Stimulated activated CD4-positive, alpha-beta T cell treated with anti-CD3 and anti-CD28 coated beads, Interleukin-4, amount 100 ng/mL, for 4 hours (primary cell): ENCODE results near the gene SMOC2.

Experiments used
- DNase-seq, 2 experiments: peaks; one replicate each; pipeline ENCODE4 v3.0.0-alpha.2; 2020

Gene SMOC2

GRCh38 chr6:168448243-168448855, 7.4 kb downstream of the SMOC2 start:
- DNase-seq, result no peak

GRCh38 chr6:168450917-168451316, 9.9 kb downstream of the SMOC2 start:
- no peak for DNase-seq

- DNase-seq, result no peak
Observed at GRCh38 chr6:168451805-168452517, 11.0 kb downstream of the SMOC2 start.

- no peak for DNase-seq
Observed at GRCh38 chr6:168452685-168453377, 11.8 kb downstream of the SMOC2 start.

- DNase-seq, result no peak
Observed at GRCh38 chr6:168455847-168456530, 15.0 kb downstream of the SMOC2 start.

GRCh38 chr6:168456907-168457652, 16.1 kb downstream of the SMOC2 start:
- no peak for DNase-seq

GRCh38 chr6:168457653-168457934, 16.6 kb downstream of the SMOC2 start:
- DNase-seq, result no peak

- no peak for DNase-seq
Observed at GRCh38 chr6:168458101-168458500, 17.1 kb downstream of the SMOC2 start.

- no peak for DNase-seq
Observed at GRCh38 chr6:168459572-168459971, 18.6 kb downstream of the SMOC2 start.

GRCh38 chr6:168462289-168462853, 21.4 kb downstream of the SMOC2 start:
- DNase-seq, result no peak

GRCh38 chr6:168464546-168464945, 23.6 kb downstream of the SMOC2 start:
- no peak for DNase-seq

- DNase-seq, result no peak
Observed at GRCh38 chr6:168468045-168468444, 27.1 kb downstream of the SMOC2 start.

GRCh38 chr6:168469521-168469920, 28.5 kb downstream of the SMOC2 start:
- no peak for DNase-seq

- no peak for DNase-seq
Observed at GRCh38 chr6:168469926-168470325, 28.9 kb downstream of the SMOC2 start.

GRCh38 chr6:168472363-168472762, 31.4 kb downstream of the SMOC2 start:
- no peak for DNase-seq

GRCh38 chr6:168473197-168473596, 32.2 kb downstream of the SMOC2 start:
- DNase-seq, result no peak

GRCh38 chr6:168475188-168476013, 34.4 kb downstream of the SMOC2 start:
- DNase-seq, result no peak

- no peak for DNase-seq
Observed at GRCh38 chr6:168479421-168479820, 38.4 kb downstream of the SMOC2 start.

GRCh38 chr6:168480481-168480880, 39.5 kb downstream of the SMOC2 start:
- no peak for DNase-seq

GRCh38 chr6:168485818-168486217, 44.8 kb downstream of the SMOC2 start:
- DNase-seq, result no peak

- DNase-seq, result no peak
Observed at GRCh38 chr6:168490757-168491156, 49.8 kb downstream of the SMOC2 start.

- no peak for DNase-seq
Observed at GRCh38 chr6:168493976-168494375, 53.0 kb downstream of the SMOC2 start.
